Measurements from ENCODE around the gene ACOT7. TPM values are rescaled to one million over a fixed set of nuclear protein-coding genes. Genes with fewer than 3 reads are reported as not detected.

The ACOT7 gene
- total and polyA plus RNA-seq, 2 of the 13 experiments (the other 11 are each of a cell fraction or from before 2014, with no cell fraction given) = 33.0 to 55.8 TPM

GRCh38 chr1:6280761-6281451 is 112.7 kb downstream of the ACOT7 start (continued):
- TF ChIP-seq ZNF207 (IDR thresholded peaks at IDR 0.05; ENCODE audit: borderline replicate concordance) = no peak
- TF ChIP-seq FOXA1 (IDR thresholded peaks at IDR 0.05) = no peak
- no peak for TF ChIP-seq FOXA1 (CRISPR knock-in tag; IDR thresholded peaks at IDR 0.05)
- no peak for TF ChIP-seq ZNF136 (CRISPR knock-in tag; IDR thresholded peaks at IDR 0.05; ENCODE audit: low read depth)
- TF ChIP-seq PRPF4 (IDR thresholded peaks at IDR 0.05; ENCODE audit: low read depth, low read length, poor library complexity, severe bottlenecking) = no peak
- TF ChIP-seq SMAD3 (CRISPR knock-in tag; IDR thresholded peaks at IDR 0.05) = no peak
- TF ChIP-seq ZNF251 (CRISPR knock-in tag; IDR thresholded peaks at IDR 0.05) = no peak
- TF ChIP-seq ZBTB10 (CRISPR knock-in tag; IDR thresholded peaks at IDR 0.05; ENCODE audit: borderline replicate concordance) = no peak
- TF ChIP-seq SOX6 (IDR thresholded peaks at IDR 0.05) = no peak
- TF ChIP-seq SOX6 (CRISPR knock-in tag; IDR thresholded peaks at IDR 0.05) = no peak
- no peak for TF ChIP-seq REXO4 (CRISPR knock-in tag; IDR thresholded peaks at IDR 0.05; ENCODE audit: borderline replicate concordance)
- TF ChIP-seq ARID2 (CRISPR knock-in tag; IDR thresholded peaks at IDR 0.05; ENCODE audit: borderline replicate concordance) = no peak
- TF ChIP-seq ELF1 (CRISPR knock-in tag; IDR thresholded peaks at IDR 0.05) = no peak
- no peak for TF ChIP-seq ZNF883 (CRISPR knock-in tag; IDR thresholded peaks at IDR 0.05; ENCODE audit: not compliant biosample characterization)
- TF ChIP-seq ETS1 (CRISPR knock-in tag; IDR thresholded peaks at IDR 0.05) = no peak
- 0 out of 2 replicates have a peak, but pooled peaks have one; percentile 33 for TF ChIP-seq HINFP (CRISPR knock-in tag; IDR thresholded peaks at IDR 0.05; ENCODE audit: low read depth)
- TF ChIP-seq ZNF362 (CRISPR knock-in tag; IDR thresholded peaks at IDR 0.05; ENCODE audit: borderline replicate concordance) = no peak
- TF ChIP-seq ZNF331 (CRISPR knock-in tag; IDR thresholded peaks at IDR 0.05) = no peak
- no peak for TF ChIP-seq ZSCAN30 (CRISPR knock-in tag; IDR thresholded peaks at IDR 0.05)
- TF ChIP-seq ZNF710 (CRISPR knock-in tag; IDR thresholded peaks at IDR 0.05; ENCODE audit: borderline replicate concordance) = no peak
- TF ChIP-seq ZSCAN12 (CRISPR knock-in tag; IDR thresholded peaks at IDR 0.05) = no peak

Measured in HepG2 (cell line).